ENCODE data around the gene PDK3.

PDK3 gene

DNA sequence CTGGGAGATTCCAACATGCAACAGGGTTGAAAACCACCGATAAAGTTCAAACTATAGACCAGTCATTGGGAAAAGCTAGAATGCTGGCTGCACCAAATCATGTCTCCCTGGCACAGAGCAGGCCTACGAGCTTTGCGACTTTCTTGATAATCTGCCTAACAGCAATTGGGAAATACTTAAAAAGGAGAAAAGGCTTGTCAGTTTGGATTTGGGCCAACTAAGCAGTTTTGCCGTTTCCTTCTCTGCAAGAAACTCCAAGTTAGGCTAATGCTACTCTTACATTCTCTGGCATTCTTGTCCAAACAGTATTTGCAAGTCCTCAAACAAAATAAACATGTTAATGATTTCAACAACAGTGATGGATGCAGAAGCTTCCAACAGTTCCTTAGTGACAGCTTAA lies 87.9 kb downstream of the PDK3 start:
- no peak for DNase-seq (ENCODE audit: low read depth)

DNA sequence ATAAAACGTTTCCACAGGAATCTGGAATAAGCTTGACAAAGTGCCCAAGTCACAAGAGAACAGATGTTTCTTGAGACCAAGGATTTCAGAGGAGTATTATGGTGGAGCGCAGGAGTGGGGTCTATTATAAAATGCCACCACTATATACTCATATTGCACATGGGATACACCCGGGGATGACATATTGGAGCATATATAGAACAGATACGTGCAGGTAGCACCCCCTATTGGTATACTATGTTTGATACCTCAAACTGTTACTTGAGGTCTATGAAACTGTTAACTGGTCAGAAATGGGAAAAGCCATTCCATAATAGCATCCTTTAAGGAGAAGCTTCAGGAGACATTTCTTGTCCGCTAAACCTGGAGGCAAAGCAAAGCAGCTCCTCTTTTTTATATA lies 96.0 kb downstream of the PDK3 start:
- no peak for DNase-seq (ENCODE audit: low read depth)

DNA sequence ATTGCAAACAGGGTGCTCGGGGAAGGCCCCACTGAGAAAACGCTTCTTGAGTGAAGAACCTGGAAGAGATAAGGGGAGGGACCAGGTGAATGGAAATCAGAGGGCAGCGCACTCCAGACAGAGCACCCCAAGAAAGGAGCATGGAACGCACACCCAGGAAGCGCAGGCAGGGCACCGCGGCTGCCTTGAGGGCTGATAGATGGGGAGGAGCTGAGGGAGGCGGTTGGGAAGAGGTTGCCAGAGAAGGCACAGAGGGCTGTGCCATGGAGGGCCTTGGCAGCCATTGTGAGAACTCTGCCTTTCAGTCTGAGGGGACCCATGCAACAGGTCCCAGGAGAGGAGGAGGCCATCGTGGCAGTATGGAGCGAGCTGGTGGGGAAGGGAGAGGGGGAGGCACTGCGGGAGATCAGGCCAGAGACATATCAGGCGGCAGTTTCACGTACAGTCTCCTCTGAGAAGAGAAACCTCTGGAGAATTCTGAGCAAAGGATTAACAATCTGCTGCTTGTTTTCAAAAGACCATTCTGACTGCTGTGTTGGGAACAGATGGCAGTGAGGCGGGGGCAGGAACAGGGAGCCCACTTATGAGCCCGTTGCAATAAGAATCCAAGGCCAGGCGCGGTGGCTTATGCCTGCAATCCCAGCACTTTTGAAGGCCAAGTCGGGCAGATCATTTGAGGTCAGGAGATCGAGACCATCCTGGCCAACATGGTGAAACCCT lies 98.4 kb downstream of the PDK3 start:
- DNase-seq (ENCODE audit: low read depth): no peak

GRCh38 chrX:24566240-24566639 lies 101.2 kb downstream of the PDK3 start:
- no peak for DNase-seq (ENCODE audit: low read depth)

GRCh38 chrX:24567169-24567568 lies 102.1 kb downstream of the PDK3 start:
- DNase-seq (ENCODE audit: low read depth): no peak

- no peak for DNase-seq (ENCODE audit: low read depth)
These were observed 109.7 kb downstream of the PDK3 start for GRCh38 chrX:24574743-24575142.

- DNase-seq (ENCODE audit: low read depth): no peak
These were observed 110.4 kb downstream of the PDK3 start for GRCh38 chrX:24575496-24575895.

- no peak for DNase-seq (ENCODE audit: low read depth)
These were observed 112.0 kb downstream of the PDK3 start for GRCh38 chrX:24577091-24577490.

All from HS-5 (cell line).